Measurements from ENCODE around the gene ELF1. TPM values are rescaled to one million over a fixed set of nuclear protein-coding genes. Genes with fewer than 3 reads are reported as not detected.

ELF1 gene
- total RNA-seq (2021; fragmentation: NEBNext Ultra II Directional; extraction: Animal tissue kit (Norgen Biotek cat#: 25700)) (18.2 and 20.6 TPM in 2 replicates), polyA plus RNA-seq (2011; rRNA removed) (5.3 and 5.6 TPM in 2 replicates), polyA minus RNA-seq (2011; rRNA and poly(A)+ RNA removed) (11.9 and 14.2 TPM in 2 replicates)
- polyA plus RNA-seq (2011; cell fraction: cytosol; rRNA removed) = 6.7 TPM
- 6.7 TPM for polyA plus RNA-seq (2011; cell fraction: nucleus; rRNA removed)
- polyA plus RNA-seq (2012, experiment 1 of 2) = 8.2 to 9.3 TPM (median 8.9 TPM) in 4 replicates
- polyA plus RNA-seq (2012, experiment 2 of 2) = 1.0 TPM
- 9.5 TPM for polyA plus RNA-seq (2013, experiment 1 of 2)
- polyA plus RNA-seq (2013, experiment 2 of 2) = 9.8 TPM
- 10.8 TPM for polyA minus RNA-seq (2011; cell fraction: cytosol; rRNA and poly(A)+ RNA removed)
- 32.8 TPM for polyA minus RNA-seq (2011; cell fraction: nucleus; rRNA and poly(A)+ RNA removed)
- long read RNA-seq, experiment 1, partial matches to known transcripts = 1 of 8 reads
- long read RNA-seq, experiment 1, other reads (novel, unspliced or antisense) = 7 of 8 reads
- long read RNA-seq, experiment 2, partial matches to known transcripts = 0 of 3 reads
- long read RNA-seq, experiment 2, other reads (novel, unspliced or antisense) = 3 of 3 reads

DNA sequence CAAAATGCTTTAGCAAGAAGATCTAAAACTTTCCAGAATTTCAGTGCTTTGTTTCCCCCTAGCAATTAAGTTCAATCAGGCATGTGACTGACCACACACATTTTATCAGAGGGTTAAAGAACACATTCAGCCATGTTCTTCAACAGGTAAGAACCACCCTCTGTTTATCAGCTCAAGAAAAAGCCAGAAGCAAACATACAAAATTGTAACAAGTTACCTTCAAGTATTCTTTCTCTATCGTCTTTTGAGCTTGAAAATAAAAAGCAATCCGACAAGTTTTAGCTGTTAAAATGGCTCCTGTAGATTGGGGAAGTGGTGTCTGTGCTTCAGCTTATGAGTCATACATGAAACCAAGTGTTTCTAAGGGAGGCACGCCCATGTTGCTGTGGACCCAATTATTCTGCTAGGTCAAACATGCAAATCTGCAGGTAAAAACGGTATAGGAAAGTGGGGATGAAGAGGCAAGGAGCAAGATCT, at the start of gene ELF1:
Gene ELF1 (minus strand): TSS at position 306 of the 477 bp plus-strand sequence. CDS start 37,262 bp downstream, outside the sequence.
- no peak within 1 kb of the TSS for H3K23ac ChIP-seq (ENCODE audit: insufficient read length)
- no peak within 1 kb of the TSS for H3K27ac ChIP-seq (ENCODE audit: low read depth, low read length)
- H2AK5ac ChIP-seq (ENCODE audit: low read depth, low read length) = no peak within 1 kb of the TSS
- WGBS, 2 experiments (ENCODE audit: extremely low coverage in 1 of 2, insufficient coverage in 1 of 2, insufficient read length in 1 of 2, insufficient replicate concordance in 2 of 2, low coverage in 1 of 2, low lambda C conversion rate in 2 of 2, missing lambda C conversion rate in 1 of 2) = 59% methylated on average over 4 of the region's 4 CpGs; no CpG with 5 or more reads in 1 of the 2 experiments
- no peak within 1 kb of the TSS for H3K4me3 ChIP-seq (ENCODE audit: extremely low read depth in 1 of 4, insufficient read depth in 2 of 4, low read depth in 3 of 4, low read length in 4 of 4)
- no peaks in the 10 kb centered on the region for H4K20me1 ChIP-seq (replicated peaks in 1 of 2; ENCODE audit: control insufficient read depth in 1 of 2, insufficient read depth in 2 of 2, low read length in 2 of 2)
- H2BK120ac ChIP-seq (replicated peaks; ENCODE audit: low read depth, low read length) = no peak within 1 kb of the TSS
- H3K79me2 ChIP-seq (ENCODE audit: control insufficient read depth in 1 of 2, insufficient read depth in 2 of 2, low read length in 2 of 2) = no peaks in the 10 kb centered on the region
- H2BK5ac ChIP-seq (ENCODE audit: low read depth, low read length) = no peak within 1 kb of the TSS
- no peak within 1 kb of the TSS for H3K9ac ChIP-seq (replicated peaks in 1 of 4; ENCODE audit: extremely low read depth in 1 of 4, low read depth in 3 of 4, low read length in 3 of 4)
- no peak within 1 kb of the TSS for H3K18ac ChIP-seq (ENCODE audit: extremely low read depth, low read length)
- TF ChIP-seq JUND (IDR thresholded peaks at IDR 0.05; ENCODE audit: low read length) (peak; percentile 39; the same call in 1 of the 2 replicates), SP1 (IDR thresholded peaks at IDR 0.05; ENCODE audit: low read depth, low read length) (no peak)
- no peak within 1 kb of the TSS for H4K91ac ChIP-seq (replicated peaks; ENCODE audit: insufficient read length, low read length)
- no peak within 1 kb of the TSS for H3K14ac ChIP-seq (ENCODE audit: insufficient read length)
- no peak within 1 kb of the TSS for H3K56ac ChIP-seq (replicated peaks; ENCODE audit: insufficient read length, low read depth, low read length)
- H3K4ac ChIP-seq (replicated peaks; ENCODE audit: insufficient read length, low read depth, low read length) = no peak within 1 kb of the TSS
- H3K79me1 ChIP-seq (ENCODE audit: low read depth, low read length) = no peaks in the 10 kb centered on the region
- CTCF ChIA-PET (ENCODE audit: partially characterized antibody) = interaction anchor here (1.0 to 2.2 kb wide), 3 partner anchors 11 to 36 kb away, joined by 3 to 7 read pairs (median 3); no protein-coding TSS in a partner anchor
- H4K5ac ChIP-seq (ENCODE audit: insufficient read length, low read depth, low read length) = no peak within 1 kb of the TSS
- no peaks in the 10 kb centered on the region for H3K36me3 ChIP-seq (ENCODE audit: control insufficient read depth in 2 of 4, insufficient read depth in 4 of 4, low read length in 3 of 4)
- FAIRE-seq (peak; percentile 7), DNase-seq (ENCODE audit: low read depth in 1 of 2, low spot score in 2 of 2) (no peak)
- no peak within 1 kb of the TSS for H2BK20ac ChIP-seq (ENCODE audit: low read length)
- POLR2A ChIA-PET (ENCODE audit: partially characterized antibody) = interaction anchor here (1.2 kb wide), 1 partner anchor 42 kb away, joined by 3 read pairs; the partner anchor contains the start of gene WBP4
- peaks cover 0 to 20% (median 0%) of the 10 kb centered on the region in 4 experiments; a peak in 4 of 7 replicates for H3K4me1 ChIP-seq (replicated peaks in 1 of 4; ENCODE audit: control insufficient read depth in 3 of 4, insufficient read depth in 4 of 4, low read length in 3 of 4)
- no peaks in the 10 kb centered on the region for H3K23me2 ChIP-seq (ENCODE audit: low read depth, low read length)
- H3K4me2 ChIP-seq (ENCODE audit: insufficient read depth in 1 of 2, low read depth in 2 of 2, low read length in 2 of 2) = no peak within 1 kb of the TSS; a peak in 1 of 4 replicates
- H3K9me3 ChIP-seq (ENCODE audit: insufficient read depth in 2 of 2, low read depth in 1 of 2, low read length in 1 of 2) = no peaks in the 10 kb centered on the region
- H4K8ac ChIP-seq (ENCODE audit: extremely low read depth, insufficient read depth, low read length) = no peak within 1 kb of the TSS
- H2AFZ ChIP-seq (ENCODE audit: low read length) = peak within 1 kb of the TSS; percentile 19; the same call in 1 of the 2 replicates
- no peak within 1 kb of the TSS for H2BK15ac ChIP-seq (ENCODE audit: low read length)
- no peaks in the 10 kb centered on the region for H3K27me3 ChIP-seq (replicated peaks in 1 of 4; ENCODE audit: control insufficient read depth in 3 of 4, extremely low read depth in 1 of 4, insufficient read depth in 3 of 4, low read length in 3 of 4)
- H2BK12ac ChIP-seq (ENCODE audit: low read depth, low read length) = no peak within 1 kb of the TSS
